Motor neuron (in vitro differentiated cells): Measurements from ENCODE around the gene GIGYF2. TPM values are rescaled to one million over a fixed set of nuclear protein-coding genes. Genes with fewer than 3 reads are reported as not detected.
"Not testable (repeated sequence)": the region's sequence is repeated elsewhere in the genome, so short reads cannot be mapped to it uniquely, and the experiment has no call there.

Experiments
- ATAC-seq, 8 experiments: fragments of 200-7000 bp; cut with Tn5 transposase; replicated peaks in 6 of 8; 2 replicates each; pipeline ENCODE4 v1.8.0; 2021; ENCODE audit warnings: mild to moderate bottlenecking in 8 of 8, moderate library complexity in 8 of 8
- H3K27ac ChIP-seq, 2 donors: fragments of 250-450 bp; sonication (Bioruptor Pico); 2 replicates each; pipeline ENCODE4 v1.9.0; 2021; ENCODE audit warnings: antibody characterized with exemption in 2 of 2, mild to moderate bottlenecking in 2 of 2, moderate library complexity in 1 of 2
- H3K4me1 ChIP-seq, 2 donors: fragments of 250-450 bp; sonication (Bioruptor Pico); replicated peaks in 1 of 2; 2 replicates each; pipeline ENCODE4 v1.6.1; 2021; ENCODE audit warnings: antibody characterized with exemption in 2 of 2, mild to moderate bottlenecking in 2 of 2, moderate library complexity in 1 of 2
- H3K4me3 ChIP-seq, 5 donors: fragments of 250-450 bp; sonication (Bioruptor Pico); 2 replicates each; pipeline ENCODE4 v1.9.0; 2021; ENCODE audit warnings: antibody characterized with exemption in 5 of 5, mild to moderate bottlenecking in 5 of 5, moderate library complexity in 4 of 5
- WGBS, 10 experiments: fragments of 450-650 bp; shearing (Covaris generic); methylation state at CpG; one replicate each; pipeline ENCODE4 v1.0.0; 2022; 5-methylcytosine and 5-hydroxymethylcytosine counted together
- in situ Hi-C, 9 experiments: fragments of 400-800 bp; cut with MboI; loops; one replicate each; pipeline ENCODE4 v1.15.0; 2021; ENCODE audit warnings: low sequenced_read_pairs in 9 of 9, low pct_unique_long_range_greater_than_20kb in 2 of 9; ENCODE audit not compliant: unreplicated experiment in 9 of 9
- total RNA-seq, 8 experiments: library from RNA; unstranded; fragments of 300-600 nt; gene quantifications; 2 replicates each; pipeline versions ENCODE4 v1.2.3 to v1.2.4, GENCODE V29; 2022

The GIGYF2 gene
- total RNA-seq, 8 experiments from 2014 or later: 43.9 to 74.2 (median 53.6) TPM

DNA sequence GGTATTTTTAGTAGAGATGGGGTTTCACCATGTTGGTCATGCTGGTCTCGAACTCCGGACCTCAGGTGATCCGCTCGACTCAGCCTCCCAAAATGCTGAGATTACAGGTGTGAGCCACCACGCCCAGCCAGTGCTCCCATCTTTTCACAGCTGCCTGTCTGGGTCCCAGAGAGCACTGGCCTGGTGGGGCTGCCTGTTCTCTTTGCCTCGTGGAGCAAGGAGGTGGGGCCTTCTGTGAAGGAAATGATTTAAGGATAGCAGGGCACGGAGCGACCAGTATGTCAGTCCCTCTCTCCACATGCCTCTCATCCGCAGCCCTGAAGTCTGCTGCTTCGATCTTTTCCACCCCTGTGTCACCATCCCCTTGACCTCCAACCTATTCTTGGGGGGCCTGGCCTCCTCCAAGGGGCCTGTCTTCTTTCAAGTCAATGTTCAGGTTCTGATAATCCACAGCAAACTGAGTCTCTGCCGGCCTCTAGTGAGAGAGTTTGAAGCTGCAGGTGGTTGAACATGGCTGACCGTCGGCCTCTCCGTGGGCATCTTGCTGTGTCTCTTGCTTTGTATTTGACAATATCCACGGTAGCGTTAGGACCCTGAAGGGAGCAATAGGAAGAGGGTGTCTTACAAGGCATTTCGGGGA is 28.2 kb upstream of the GIGYF2 start:
- H3K4me3 ChIP-seq: no peak overlapping the region
- 20 to 100% (median 71%) methylated on average over 1 to 10 of the region's 17 CpGs; no CpG with 5 or more reads in 1 of the 10 experiments for WGBS, 10 experiments
- peak in 4 of 8 experiments; percentile 6 to 86 (median 52) for ATAC-seq
- peak overlapping the region in 1 of 2 donors; percentile 82 for H3K27ac ChIP-seq
- in situ Hi-C loops: no loop called here
- peaks cover 9 to 19% of the 10 kb centered on the region in 2 donors for H3K4me1 ChIP-seq

DNA sequence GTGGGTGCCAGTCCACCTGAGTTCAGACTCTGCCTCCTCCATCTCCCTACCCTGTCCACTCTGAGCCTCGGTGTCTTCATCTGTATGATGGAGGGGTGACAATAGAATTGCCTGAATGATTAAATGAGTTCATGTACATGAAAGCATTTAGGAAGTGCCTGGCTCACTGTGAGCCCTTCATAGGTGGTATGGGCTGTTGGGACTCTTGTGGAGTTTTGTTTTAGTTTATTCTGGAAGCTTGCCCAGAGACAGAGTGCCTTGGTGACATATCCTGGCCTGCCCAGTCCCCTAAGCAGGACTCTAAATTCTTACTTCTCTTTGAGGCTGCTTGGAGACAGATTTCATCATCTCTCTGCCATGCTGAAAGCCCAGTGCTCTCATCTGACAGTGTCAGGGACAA is 24.5 kb upstream of the GIGYF2 start:
- Histone ChIP-seq H3K4me1 (peaks cover 7 to 12% of the 10 kb centered on the region in 2 donors), H3K4me3 (no peak overlapping the region), H3K27ac (no peak overlapping the region)
- in situ Hi-C loops: no loop called here
- 40% methylated on average over 1 of the region's 1 CpG; no CpG with 5 or more reads in 9 of the 10 experiments for WGBS, 10 experiments
- peak in 3 of 8 experiments; percentile 40 to 64 (median 56) for ATAC-seq

DNA sequence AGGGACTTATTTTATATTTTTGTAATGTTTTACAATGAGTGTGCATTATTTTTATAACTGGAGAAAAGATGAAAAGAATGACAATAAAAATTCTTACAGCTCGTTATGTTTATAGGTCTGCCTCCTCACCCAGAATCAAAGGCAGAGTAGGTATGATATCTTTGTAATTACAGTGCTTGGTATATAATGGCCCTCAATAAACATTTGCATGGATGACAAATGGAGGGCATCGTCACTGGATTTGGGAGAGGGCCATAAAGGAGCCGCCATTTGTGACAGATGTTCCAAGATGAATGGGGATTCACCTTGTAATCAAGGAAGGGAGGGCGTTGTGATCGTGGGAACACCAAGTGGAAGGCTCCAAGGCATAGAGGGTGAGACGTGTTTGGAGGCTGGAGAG is 22.6 kb upstream of the GIGYF2 start:
- no peak overlapping the region for H3K27ac ChIP-seq
- no peaks in the 10 kb centered on the region for H3K4me1 ChIP-seq
- in situ Hi-C loops: no loop called here
- WGBS, 10 experiments: 31 to 89% (median 69%) methylated on average over 1 to 6 of the region's 6 CpGs; no CpG with 5 or more reads in 1 of the 10 experiments
- no peak for ATAC-seq
- no peak overlapping the region for H3K4me3 ChIP-seq

DNA sequence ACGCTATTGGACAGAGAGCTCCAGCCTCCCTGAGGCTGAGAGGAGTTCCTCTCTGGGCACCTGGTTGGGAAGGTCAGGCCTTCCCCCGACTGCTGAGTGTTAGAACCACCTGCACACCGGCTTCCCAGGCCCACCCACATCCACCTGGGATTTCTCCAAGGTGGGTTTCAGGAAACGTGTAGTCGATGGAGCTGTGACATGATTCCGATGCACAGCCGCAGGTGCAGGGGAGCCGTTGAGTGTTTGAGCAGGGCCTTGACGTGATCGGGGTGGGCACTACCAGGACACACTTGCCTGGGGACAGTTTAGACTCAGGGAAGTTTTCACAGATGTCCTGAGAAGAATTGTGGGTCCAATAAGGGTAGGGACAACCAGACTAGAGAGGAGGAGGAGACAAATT is 21.8 kb upstream of the GIGYF2 start:
- ATAC-seq: no peak
- in situ Hi-C loops: no loop called here
- Histone ChIP-seq H3K27ac (no peak overlapping the region), H3K4me1 (no peaks in the 10 kb centered on the region), H3K4me3 (no peak overlapping the region)
- WGBS, 10 experiments: 40 to 100% (median 91%) methylated on average over 1 to 5 of the region's 10 CpGs; no CpG with 5 or more reads in 1 of the 10 experiments

DNA sequence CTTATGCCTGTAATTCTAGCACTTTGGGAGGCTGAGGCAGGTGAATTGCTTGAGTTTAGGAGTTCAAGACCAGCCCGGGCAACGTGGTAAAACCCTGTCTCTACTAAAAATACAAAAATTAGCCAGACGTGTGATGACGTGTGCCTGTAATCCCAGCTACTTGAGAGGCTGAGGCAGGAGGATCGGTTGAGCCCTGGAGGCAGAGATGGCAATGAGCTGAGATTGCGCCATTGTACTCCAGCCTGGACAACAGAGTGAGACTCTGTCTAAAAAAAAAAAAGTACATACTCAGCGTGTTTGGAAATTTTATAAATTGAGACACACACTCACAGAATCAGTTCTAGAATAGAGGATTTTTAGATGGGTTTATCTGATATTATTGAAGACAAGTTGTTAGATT is 17.1 kb upstream of the GIGYF2 start:
- no peak for ATAC-seq
- in situ Hi-C loops: no loop called here
- no peak overlapping the region for H3K27ac ChIP-seq
- H3K4me1 ChIP-seq: no peaks in the 10 kb centered on the region
- 23 to 100% (median 93%) methylated on average over 1 to 6 of the region's 7 CpGs for WGBS, 10 experiments
- no peak overlapping the region for H3K4me3 ChIP-seq

DNA sequence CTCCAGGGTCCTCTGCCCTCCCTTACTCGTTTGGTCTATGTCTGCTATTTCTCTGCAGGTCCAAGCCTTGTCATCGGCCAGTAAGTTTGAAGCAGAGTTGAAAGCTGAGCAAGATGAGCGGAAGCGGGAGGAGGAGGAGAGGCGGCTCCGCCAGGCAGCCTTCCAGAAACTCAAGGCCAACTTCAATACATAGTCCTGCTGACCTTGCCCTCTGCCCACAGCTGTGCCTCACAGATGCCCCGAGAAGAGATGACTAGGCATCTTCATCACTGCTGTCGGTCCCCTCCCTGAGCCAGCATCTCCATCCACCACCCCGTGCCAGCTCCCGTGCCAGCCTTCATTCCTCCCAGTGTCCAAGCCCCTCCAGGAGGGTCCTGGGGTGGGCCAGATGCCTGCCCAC is 15.6 kb upstream of the GIGYF2 start:
- ATAC-seq: no peak
- Histone ChIP-seq H3K4me3 (no peak overlapping the region), H3K27ac (no peak overlapping the region), H3K4me1 (no peaks in the 10 kb centered on the region)
- 0 to 100% (median 91%) methylated on average over 1 to 8 of the region's 10 CpGs; no CpG with 5 or more reads in 2 of the 10 experiments for WGBS, 10 experiments
- in situ Hi-C loops: no loop called here

DNA sequence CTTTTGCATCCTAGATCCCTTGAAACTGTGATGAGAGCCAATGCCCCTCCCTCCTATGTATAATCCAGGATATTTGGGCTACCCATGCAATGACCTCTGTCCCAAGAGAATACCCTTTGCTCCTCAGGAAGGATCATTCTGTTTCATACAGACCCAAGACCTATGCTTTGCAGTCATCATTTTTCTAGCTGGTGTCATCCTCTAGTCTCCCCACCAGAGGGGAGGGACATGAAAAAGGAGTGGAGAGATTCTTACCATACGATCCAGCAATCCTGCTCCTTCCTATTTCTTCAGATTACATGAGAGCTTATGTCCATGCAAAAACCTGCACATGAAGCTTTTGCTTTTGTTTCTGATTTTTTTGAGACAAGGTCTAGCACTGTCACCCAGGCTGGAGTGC is 13.8 kb upstream of the GIGYF2 start:
- in situ Hi-C loops: no loop called here
- WGBS, 10 experiments: 0 to 82% (median 44%) methylated on average over 1 of the region's 1 CpG; no CpG with 5 or more reads in 7 of the 10 experiments
- ATAC-seq: peak in 2 of 8 experiments; percentile 42 to 43
- no peaks in the 10 kb centered on the region for H3K4me1 ChIP-seq
- H3K27ac ChIP-seq: no peak overlapping the region
- H3K4me3 ChIP-seq: no peak overlapping the region

DNA sequence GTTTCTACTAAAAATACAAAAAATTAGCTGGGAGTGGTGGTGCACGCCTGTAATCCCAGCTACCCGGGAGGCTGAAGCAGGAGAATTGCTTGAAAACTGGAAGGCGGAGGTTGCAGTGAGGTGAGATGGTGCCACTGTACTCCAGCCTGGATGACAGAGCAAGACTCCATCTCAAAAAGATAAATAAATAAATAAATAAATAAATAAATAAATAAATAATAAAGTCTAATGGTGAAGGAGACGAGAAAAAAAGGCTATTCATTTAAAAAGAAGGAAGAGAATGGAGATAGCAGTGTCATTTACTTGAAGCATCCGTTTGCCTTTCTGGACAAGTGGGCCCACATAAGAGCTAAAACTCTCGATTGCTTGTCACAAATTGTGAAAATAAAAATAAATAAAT is 11.7 kb upstream of the GIGYF2 start:
- in situ Hi-C loops, ATAC-seq, H3K4me1 ChIP-seq, H3K27ac ChIP-seq, H3K4me3 ChIP-seq: not testable (repeated sequence)
- WGBS, 10 experiments: 74 to 100% (median 91%) methylated on average over 2 to 6 of the region's 6 CpGs

DNA sequence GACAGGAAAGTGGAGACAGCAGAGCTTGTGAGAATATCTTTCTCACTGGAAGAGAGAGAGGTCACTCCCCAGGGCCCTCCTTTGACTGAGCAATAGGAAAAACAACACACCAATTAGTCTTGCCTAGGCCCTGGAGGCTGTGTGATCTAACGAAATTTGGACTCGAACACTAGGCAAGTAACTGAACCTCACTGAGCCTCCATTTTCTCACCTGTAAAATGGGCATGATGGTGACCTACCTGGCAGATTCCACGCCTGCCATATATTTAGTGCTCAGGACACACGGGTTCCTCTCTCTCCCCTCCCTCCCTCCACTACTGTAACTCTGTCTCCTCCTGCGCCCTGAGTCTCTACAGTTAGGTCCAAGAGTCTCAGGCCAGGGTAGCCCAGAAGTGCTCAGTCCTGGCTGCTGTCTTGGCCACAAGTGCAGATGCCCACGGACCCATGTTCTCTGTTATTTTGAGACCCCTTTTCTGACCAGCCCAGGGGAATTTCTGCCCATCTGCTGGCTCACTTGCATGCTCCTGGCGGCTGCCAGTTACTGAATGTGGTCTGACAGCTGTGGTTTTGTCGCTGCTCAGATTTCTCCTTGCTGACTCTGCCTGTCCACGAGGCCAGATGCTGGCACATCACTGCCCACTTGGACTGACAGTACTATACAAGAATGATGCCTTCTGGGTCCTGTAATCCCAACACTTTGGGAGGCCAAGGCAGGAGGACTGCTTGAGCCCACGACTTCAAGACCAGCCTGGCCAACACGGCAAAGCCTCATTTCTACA is 9.6 kb upstream of the GIGYF2 start:
- Histone ChIP-seq H3K4me3 (no peak overlapping the region), H3K4me1 (no peaks in the 10 kb centered on the region), H3K27ac (no peak overlapping the region)
- WGBS, 10 experiments: 35 to 94% (median 80%) methylated on average over 1 to 7 of the region's 11 CpGs
- in situ Hi-C loops: no loop called here
- ATAC-seq: no peak

DNA sequence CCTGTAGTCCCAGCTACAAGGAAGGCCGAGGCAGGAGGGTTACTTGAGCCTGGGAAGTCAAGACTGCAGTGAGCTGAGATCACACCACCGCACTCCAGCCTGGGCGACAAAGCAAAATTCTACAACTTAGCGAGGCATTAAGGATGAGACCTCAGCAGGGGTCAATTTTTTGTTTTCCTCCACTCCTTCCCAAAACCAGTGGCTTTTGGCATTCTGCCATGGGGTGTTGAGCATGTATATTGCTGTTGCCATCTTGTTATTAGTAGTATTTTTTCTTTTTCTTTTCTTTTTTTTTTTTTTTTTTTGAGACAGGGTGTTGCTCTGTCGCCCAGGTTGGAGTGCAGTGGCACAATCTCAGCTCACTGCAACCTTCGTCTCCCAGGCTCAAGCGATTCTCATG is 8.9 kb upstream of the GIGYF2 start:
- in situ Hi-C loops: no loop called here
- H3K4me1 ChIP-seq: no peaks in the 10 kb centered on the region
- no peak for ATAC-seq
- WGBS, 10 experiments: 59 to 100% (median 86%) methylated on average over 3 to 7 of the region's 7 CpGs; no CpG with 5 or more reads in 1 of the 10 experiments
- H3K4me3 ChIP-seq: no peak overlapping the region
- no peak overlapping the region for H3K27ac ChIP-seq

DNA sequence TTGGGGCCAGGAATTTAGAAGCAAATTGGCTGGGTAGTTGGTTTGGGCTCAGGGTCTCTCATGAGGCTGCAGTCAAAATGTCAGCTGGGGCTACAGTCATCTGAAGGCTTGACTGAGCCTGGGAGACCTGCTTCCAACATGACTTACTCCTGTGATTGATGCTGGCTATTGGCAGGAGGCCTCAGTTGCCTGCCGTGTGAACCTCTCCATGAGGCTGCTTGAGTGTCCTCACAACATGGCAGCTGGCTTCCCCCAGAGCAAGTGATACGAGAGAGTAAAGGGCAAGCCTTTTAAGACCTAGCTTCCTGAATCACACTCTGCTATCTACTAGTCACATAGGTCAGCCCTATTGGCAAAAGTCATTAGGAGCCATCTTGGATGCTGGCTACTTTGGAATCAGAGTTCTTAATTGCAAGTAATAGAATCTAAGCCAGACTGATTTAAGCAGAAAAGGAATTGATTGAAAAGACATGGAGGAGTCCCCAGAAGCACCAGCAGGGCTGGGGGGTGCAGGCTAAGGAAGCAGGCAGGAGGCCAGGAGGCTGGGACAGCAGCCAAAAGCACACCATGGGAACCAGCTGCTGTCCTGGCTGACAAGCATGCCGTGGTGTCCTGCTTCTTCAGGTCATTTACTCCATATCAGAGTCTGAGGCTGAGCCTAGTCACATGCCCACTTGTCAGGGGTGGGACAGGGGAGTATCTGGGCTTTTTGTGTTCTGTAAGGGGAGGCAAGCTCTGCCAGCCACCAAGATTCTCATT is 7.8 kb upstream of the GIGYF2 start:
- WGBS, 10 experiments: 0 to 100% (median 33%) methylated on average over 1 to 3 of the region's 3 CpGs; no CpG with 5 or more reads in 5 of the 10 experiments
- H3K27ac ChIP-seq: no peak overlapping the region
- in situ Hi-C loops: no loop called here

DNA sequence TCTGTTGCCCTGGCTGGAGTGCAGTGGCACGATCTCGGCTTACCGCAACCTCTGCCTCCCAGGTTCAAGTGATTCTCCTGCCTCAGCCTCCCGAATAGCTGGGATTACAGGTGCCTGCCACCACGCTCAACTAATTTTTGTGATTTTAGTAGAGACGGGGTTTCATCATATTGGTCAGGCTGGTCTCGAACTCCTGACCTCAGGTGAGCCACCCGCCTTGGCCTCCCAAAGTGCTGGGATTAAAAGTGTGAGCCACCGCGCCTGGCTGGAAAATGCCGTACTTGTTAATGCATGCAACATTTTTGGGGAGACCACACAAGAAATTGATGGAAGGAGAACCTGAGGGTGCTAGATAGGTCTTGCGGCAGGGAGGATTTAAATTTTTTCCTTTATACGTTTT is 6.0 kb upstream of the GIGYF2 start:
- in situ Hi-C loops, H3K4me3 ChIP-seq, H3K4me1 ChIP-seq, ATAC-seq, H3K27ac ChIP-seq: not testable (repeated sequence)
- 64 to 98% (median 75%) methylated on average over 2 to 8 of the region's 13 CpGs; no CpG with 5 or more reads in 5 of the 10 experiments for WGBS, 10 experiments

More for the DNA sequence above, 7.8 kb upstream of the GIGYF2 start:
- no peaks in the 10 kb centered on the region for H3K4me1 ChIP-seq
- H3K4me3 ChIP-seq: no peak overlapping the region
- ATAC-seq: peak; percentile 47 to 95 (median 56)

DNA sequence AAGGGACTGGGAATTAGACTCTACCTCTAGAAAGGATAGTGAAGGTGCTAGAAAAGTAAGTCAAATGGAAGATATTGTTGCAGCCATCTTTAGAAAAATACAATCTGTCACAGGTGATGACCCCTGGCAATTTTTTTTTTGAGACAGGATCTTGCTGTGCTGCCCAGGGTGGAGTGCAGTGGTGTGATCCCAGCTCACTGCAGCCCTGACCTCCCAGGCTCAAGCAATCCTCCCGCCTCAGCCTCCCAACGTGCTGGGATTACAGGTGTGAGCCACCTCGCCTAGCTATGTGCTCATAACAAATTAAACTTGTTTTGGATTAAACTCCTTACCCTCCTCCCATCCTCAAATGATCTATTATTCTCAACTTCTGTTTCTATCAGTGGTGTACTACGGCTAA is 3.8 kb upstream of the GIGYF2 start:
- no peak overlapping the region for H3K27ac ChIP-seq
- in situ Hi-C loops: no loop called here
- no peak for ATAC-seq
- WGBS, 10 experiments: 33 to 100% (median 80%) methylated on average over 1 to 4 of the region's 4 CpGs
- peaks cover 3 to 8% of the 10 kb centered on the region in 2 donors for H3K4me1 ChIP-seq
- no peak overlapping the region for H3K4me3 ChIP-seq
